HG02840 (cell line): ENCODE measurements around the gene DHX9.
"Not testable (repeated sequence)": the region's sequence is repeated elsewhere in the genome, so short reads cannot be mapped to it uniquely, and the experiment has no call there.

Source experiments
- ATAC-seq: cut with Tn5 transposase; IDR thresholded peaks from one replicate; pipeline ENCODE4 v1.9.1; 2021; ENCODE audit warnings: mild to moderate bottlenecking, moderate library complexity, moderate number of reproducible peaks; ENCODE audit not compliant: unreplicated experiment, low FRiP score

Gene DHX9

GRCh38 chr1:182886985-182887384 lies 47.8 kb downstream of the DHX9 start:
- no peak for ATAC-seq

GRCh38 chr1:182888736-182889531 lies 49.8 kb downstream of the DHX9 start:
- no peak for ATAC-seq

DNA sequence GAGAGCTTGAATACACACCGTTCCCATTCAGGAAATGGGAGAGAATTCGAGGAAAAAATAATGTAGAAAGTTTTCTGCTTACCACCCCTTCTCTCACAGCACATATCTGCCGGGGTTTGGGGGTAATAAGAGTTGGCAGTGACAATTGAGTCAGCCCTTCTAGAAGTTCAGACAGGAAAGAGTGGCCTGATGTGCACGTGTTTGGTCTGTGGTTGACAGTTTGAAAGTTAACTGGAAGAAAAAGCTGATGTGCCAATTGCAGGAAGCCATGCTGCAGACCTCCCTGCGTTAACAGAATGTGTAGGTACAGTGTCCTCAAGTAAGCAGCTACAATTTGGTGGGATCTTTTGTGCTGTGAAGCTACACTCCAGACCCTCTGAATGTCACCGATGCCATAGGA lies 50.9 kb downstream of the DHX9 start:
- no peak for ATAC-seq

- no peak for ATAC-seq
Measured at GRCh38 chr1:182890927-182891610, 51.9 kb downstream of the DHX9 start.

GRCh38 chr1:182897696-182898095 lies 58.5 kb downstream of the DHX9 start:
- ATAC-seq: no peak

GRCh38 chr1:182901946-182902345 lies 62.8 kb downstream of the DHX9 start:
- not testable (repeated sequence) for ATAC-seq

GRCh38 chr1:182905321-182905720 lies 66.2 kb downstream of the DHX9 start:
- ATAC-seq: no peak

DNA sequence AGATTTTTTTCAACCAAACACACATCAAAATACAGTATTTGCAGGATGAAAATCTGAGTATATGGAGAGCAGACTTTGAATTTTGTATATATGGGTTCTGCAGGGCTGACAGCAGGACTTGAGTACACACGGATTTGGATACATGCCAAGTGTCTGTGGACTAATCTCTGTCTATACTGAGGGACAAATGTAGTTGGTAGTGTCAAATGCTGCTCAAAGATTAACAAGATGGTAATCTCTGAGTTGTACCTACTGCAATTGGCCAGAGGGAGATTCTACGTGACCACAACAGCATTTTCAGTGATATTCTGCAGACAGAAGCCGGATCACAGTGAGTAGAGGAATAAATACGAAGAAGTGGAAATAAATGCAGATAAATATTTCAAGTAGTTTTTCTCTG lies 70.4 kb downstream of the DHX9 start:
- no peak for ATAC-seq

DNA sequence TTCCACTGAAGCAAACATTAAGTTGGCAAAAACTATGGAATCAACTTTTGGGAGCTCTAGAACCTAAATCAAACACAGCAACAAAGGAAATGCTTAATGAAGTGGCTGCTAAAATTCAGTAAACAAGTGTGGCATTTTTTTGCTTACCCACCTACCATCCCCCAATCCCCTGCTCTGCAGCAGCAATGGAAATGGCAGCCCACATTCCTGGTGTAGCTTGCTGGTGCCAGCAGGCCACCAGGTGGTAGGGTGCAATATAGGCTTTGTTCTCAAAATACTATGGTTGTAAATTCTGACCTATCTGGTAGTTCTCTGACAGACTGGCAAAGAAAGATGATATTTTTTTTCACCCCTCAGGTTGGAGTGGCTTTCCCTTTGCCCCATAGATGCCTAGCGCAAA lies 71.0 kb downstream of the DHX9 start:
- ATAC-seq: no peak

GRCh38 chr1:182913401-182913800 lies 74.3 kb downstream of the DHX9 start:
- ATAC-seq: no peak

DNA sequence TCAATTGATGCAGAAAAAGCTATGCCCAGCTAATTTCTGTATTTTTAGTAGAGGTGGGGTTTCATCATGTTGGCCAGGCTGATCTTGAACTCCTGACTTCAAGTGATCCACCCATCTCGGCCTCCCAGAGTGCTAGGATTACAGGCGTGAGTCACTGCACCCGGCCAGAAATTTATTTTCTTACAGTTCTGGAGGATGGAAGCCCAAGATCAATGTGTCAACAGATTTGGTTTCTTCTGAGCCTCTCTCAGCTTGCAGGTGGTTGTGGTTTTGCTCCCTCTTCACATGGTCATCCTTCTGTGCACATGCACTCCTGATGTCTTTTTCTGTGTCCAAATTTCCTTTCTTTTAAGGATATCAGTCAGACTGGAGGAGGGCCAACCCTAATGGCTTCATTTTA lies 78.2 kb downstream of the DHX9 start:
- ATAC-seq: no peak

- ATAC-seq: no peak
Measured at GRCh38 chr1:182925661-182926060, 86.5 kb downstream of the DHX9 start.

GRCh38 chr1:182927693-182928433 lies 88.7 kb downstream of the DHX9 start:
- ATAC-seq: no peak

DNA sequence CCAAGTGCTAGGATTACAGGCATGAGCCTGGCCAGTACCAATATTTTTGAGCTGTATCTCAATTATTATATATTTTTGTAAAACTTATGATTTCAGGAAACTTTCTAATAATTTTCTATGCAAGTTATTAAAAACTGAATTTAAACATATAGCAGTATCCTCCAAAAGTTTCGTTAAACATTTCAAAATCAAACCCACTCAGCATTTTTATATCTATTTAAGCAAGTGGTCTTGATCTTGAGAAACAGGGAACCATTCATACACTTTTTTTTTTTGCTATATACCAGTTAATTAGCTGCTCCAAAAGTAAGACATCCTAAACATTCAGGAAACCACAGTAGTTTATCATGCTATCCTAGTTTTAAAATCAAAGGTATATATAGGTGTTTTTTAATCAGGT lies 91.8 kb downstream of the DHX9 start:
- no peak for ATAC-seq

DNA sequence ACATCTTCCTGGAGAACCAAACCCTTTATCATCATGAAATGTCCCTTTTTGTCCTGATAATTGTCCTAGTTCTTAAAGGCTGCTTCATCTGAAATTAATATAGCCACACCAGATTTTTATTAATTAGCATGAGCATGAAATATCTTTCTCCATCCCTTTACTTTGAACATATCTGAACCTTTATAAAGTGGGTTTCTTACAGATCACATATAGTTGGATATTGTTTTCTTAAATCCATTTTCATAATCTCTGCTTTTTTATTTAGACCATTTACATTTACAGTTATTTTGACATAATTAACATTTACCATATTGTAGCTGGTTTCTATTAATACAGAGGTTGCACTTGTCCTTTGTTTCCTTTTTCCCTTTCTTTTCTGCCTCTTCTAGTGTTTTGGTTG lies 96.6 kb downstream of the DHX9 start:
- ATAC-seq: no peak
